Measurements from ENCODE around the gene EMILIN2.

The EMILIN2 gene

DNA sequence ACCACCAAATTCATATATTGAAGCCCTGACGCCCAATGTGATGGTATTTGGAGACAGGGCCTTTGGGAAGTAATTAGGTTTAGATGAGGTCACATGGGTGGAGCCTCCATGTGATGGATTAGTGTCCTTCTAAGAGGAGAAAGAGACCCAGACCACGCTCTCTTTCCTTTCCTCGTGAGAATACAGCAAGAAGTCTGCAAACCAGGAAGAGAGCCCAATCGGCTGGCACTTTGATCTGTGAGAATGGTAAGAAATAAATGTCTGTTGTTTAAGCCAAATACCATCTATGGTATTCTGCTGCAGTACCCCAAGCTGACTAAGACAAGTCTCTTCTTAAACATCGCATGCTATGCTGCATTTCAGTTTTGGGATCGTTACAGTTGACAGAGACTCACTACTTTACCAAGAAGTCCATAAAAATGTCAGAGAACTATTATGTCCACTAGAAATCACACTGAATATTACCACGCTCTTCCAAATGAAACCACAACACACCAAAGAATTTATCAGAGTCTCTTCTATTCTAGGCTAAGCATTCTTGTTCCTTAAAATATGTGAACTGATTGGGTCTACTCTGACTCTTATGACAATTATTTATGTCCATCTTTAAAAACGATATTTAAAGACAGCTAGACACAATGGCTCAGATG is 117.7 kb downstream of the EMILIN2 start:
- H3K4me3 ChIP-seq (ENCODE audit: low read length), result no peak overlapping the region
- no peak for DNase-seq (ENCODE audit: low read depth)
- TF ChIP-seq, protein P1, sequence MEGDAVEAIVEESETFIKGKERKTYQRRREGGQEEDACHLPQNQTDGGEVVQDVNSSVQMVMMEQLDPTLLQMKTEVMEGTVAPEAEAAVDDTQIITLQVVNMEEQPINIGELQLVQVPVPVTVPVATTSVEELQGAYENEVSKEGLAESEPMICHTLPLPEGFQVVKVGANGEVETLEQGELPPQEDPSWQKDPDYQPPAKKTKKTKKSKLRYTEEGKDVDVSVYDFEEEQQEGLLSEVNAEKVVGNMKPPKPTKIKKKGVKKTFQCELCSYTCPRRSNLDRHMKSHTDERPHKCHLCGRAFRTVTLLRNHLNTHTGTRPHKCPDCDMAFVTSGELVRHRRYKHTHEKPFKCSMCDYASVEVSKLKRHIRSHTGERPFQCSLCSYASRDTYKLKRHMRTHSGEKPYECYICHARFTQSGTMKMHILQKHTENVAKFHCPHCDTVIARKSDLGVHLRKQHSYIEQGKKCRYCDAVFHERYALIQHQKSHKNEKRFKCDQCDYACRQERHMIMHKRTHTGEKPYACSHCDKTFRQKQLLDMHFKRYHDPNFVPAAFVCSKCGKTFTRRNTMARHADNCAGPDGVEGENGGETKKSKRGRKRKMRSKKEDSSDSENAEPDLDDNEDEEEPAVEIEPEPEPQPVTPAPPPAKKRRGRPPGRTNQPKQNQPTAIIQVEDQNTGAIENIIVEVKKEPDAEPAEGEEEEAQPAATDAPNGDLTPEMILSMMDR (IDR thresholded peaks at IDR 0.05; ENCODE audit: insufficient read depth, low read depth, low read length, missing control alignments), result no peak

Data from epithelial cell of esophagus (primary cell).